Right lobe of liver (tissue), 6 donors: ENCODE data around the gene SNAPC2. TPM values are rescaled to one million over a fixed set of nuclear protein-coding genes. Genes with fewer than 3 reads are reported as not detected.
A peak's percentile ranks its signal among the peaks of the same experiment; 100 is the strongest.

Experiments used
- ATAC-seq, 4 donors: fragments of 200-7000 bp; cut with Tn5 transposase; one replicate each; pipeline ENCODE4 v1.9.1; 2020; ENCODE audit warnings: mild to moderate bottlenecking in 4 of 4, moderate library complexity in 4 of 4
- DNase-seq, 3 donors: peaks; one replicate each; pipeline ENCODE4 v3.0.0-alpha.2; 2020
- H3K27ac ChIP-seq, 3 donors: fragments of 200-600 bp; one replicate each; pipeline ENCODE4 v1.8.0; 2022
- H3K27me3 ChIP-seq, 2 donors: fragments of 200-600 bp; one replicate each; pipeline ENCODE4 v1.8.0; 2022
- H3K36me3 ChIP-seq, 4 donors: fragments of 200-600 bp; sonication (generic) in 1 of 4; one replicate each; pipeline versions ENCODE4 v1.5.1 to v1.8.0; 2017 to 2022; ENCODE audit warnings: control low read depth in 1 of 4
- H3K4me1 ChIP-seq, 4 donors: fragments of 200-600 bp; sonication (generic) in 1 of 4; one replicate each; pipeline versions ENCODE4 v1.5.1 to v1.8.0; 2017 to 2022; ENCODE audit warnings: control low read depth in 1 of 4
- H3K4me3 ChIP-seq, 3 donors: fragments of 200-600 bp; one replicate each; pipeline ENCODE4 v1.8.0; 2022
- H3K9me3 ChIP-seq, 4 donors: fragments of 200-600 bp; sonication (generic) in 1 of 4; one replicate each; pipeline versions ENCODE4 v1.5.1 to v1.8.0; 2017 to 2022; ENCODE audit warnings: control low read depth in 1 of 4
- CTCF ChIP-seq, 4 donors: fragments of 200-600 bp in 3 of 4; fragments of 450-650 bp in 1 of 4; IDR thresholded peaks; one replicate each; pipeline versions ENCODE4 v1.5.1 to v1.8.0; 2016 to 2022; ENCODE audit warnings: antibody characterized with exemption in 4 of 4, mild to moderate bottlenecking in 2 of 4
- POLR2A ChIP-seq: fragments of 450-650 bp; IDR thresholded peaks from one replicate; pipeline ENCODE4 v1.6.1; 2017; ENCODE audit warnings: antibody characterized with exemption, mild to moderate bottlenecking
- WGBS: methylation state at CpG from one replicate; pipeline ENCODE4 v1.1.6; 2018; ENCODE audit warnings: low coverage, low lambda C conversion rate; ENCODE audit not compliant: insufficient coverage; ENCODE audit errors: missing lambda C conversion rate; 5-methylcytosine and 5-hydroxymethylcytosine counted together
- intact Hi-C, 2 donors: fragments of 100-400 bp; cut with DNase I; formaldehyde crosslinking; loops; one replicate each; pipeline versions ENCODE4 v1.11.2 to v1.14.1; 2022
- total RNA-seq, 6 experiments: library from RNA; depleted of rRNA in 2 of 6; stranded (reverse); fragments of >200 nt in 2 of 6; fragmentation: NEBNext Ultra II Directional in 3 of 6; extraction: Animal tissue kit (Norgen Biotek cat#: 25700) in 3 of 6; gene quantifications; one replicate each; pipeline versions ENCODE4 v1.1.0 to v1.2.4, GENCODE V29; 2016 to 2023
- donor health status: DM: no; HTN: yes; CAD: no.
- donor health status: DM: no; HTN: no; CAD: no.
- donor health status: DM: no; HTN: no; CAD: no.
- donor health status: DM: no; HTN: yes; CAD: no.
- donor health status: DM: no; HTN: yes; CAD: no.

SNAPC2 gene
- total RNA-seq, 6 experiments from 2014 or later, result 3.5 to 7.8 (median 5.2) TPM

- intact Hi-C loops, result no loop called here
- 35% methylated on average over 17 of the region's 22 CpGs for WGBS
- TF ChIP-seq POLR2A (no peak), CTCF (IDR thresholded peaks at IDR 0.05) (no peak)
- no peaks in the 10 kb centered on the region for H3K27me3 ChIP-seq
- no peaks in the 10 kb centered on the region for H3K9me3 ChIP-seq
- ATAC-seq (peak; percentile 54 to 82 (median 68)), DNase-seq (no peak)
- peak overlapping the region in 1 of 3 donors; percentile 4 for H3K4me3 ChIP-seq
- H3K36me3 ChIP-seq, result peaks cover 0 to 43% (median 5%) of the 10 kb centered on the region in 4 donors
- H3K27ac ChIP-seq, result peak overlapping the region in 2 of 3 donors; percentile 61 to 66
- H3K4me1 ChIP-seq, result peaks cover 0 to 20% (median 9%) of the 10 kb centered on the region in 4 donors
Measured at GRCh38 chr19:7962644-7963268, 42.6 kb downstream of the SNAPC2 start.

GRCh38 chr19:7963566-7963965, 43.4 kb downstream of the SNAPC2 start:
- TF ChIP-seq POLR2A (no peak), CTCF (IDR thresholded peaks at IDR 0.05) (no peak)
- WGBS, result 86% methylated on average over 9 of the region's 25 CpGs
- no peaks in the 10 kb centered on the region for H3K9me3 ChIP-seq
- DNase-seq (no peak), ATAC-seq (peak in 2 of 4 donors; percentile 8 to 16)
- no peak overlapping the region for H3K27ac ChIP-seq
- H3K27me3 ChIP-seq, result no peaks in the 10 kb centered on the region
- peaks cover 0 to 43% (median 5%) of the 10 kb centered on the region in 4 donors for H3K36me3 ChIP-seq
- H3K4me1 ChIP-seq, result peaks cover 0 to 20% (median 9%) of the 10 kb centered on the region in 4 donors
- intact Hi-C loops, result no loop called here
- H3K4me3 ChIP-seq, result no peak overlapping the region

- Histone ChIP-seq H3K9me3 (no peaks in the 10 kb centered on the region), H3K36me3 (peaks cover 0 to 38% (median 5%) of the 10 kb centered on the region in 4 donors), H3K27me3 (no peaks in the 10 kb centered on the region), H3K27ac (no peak overlapping the region), H3K4me3 (no peak overlapping the region), H3K4me1 (peaks cover 0 to 20% (median 9%) of the 10 kb centered on the region in 4 donors)
- no peak for DNase-seq
- TF ChIP-seq CTCF (IDR thresholded peaks at IDR 0.05) (no peak), POLR2A (no peak)
- intact Hi-C loops, result no loop called here
- WGBS, result 85% methylated on average over 11 of the region's 12 CpGs
- no peak for ATAC-seq
Measured at GRCh38 chr19:7965259-7965841, 45.2 kb downstream of the SNAPC2 start.

- TF ChIP-seq POLR2A, result no peak
- TF ChIP-seq CTCF (IDR thresholded peaks at IDR 0.05), result no peak
- H3K27me3 ChIP-seq, result no peaks in the 10 kb centered on the region
- H3K36me3 ChIP-seq, result peaks cover 0 to 33% (median 5%) of the 10 kb centered on the region in 4 donors
- intact Hi-C loops, result no loop called here
- H3K27ac ChIP-seq, result no peak overlapping the region
- no peak overlapping the region for H3K4me3 ChIP-seq
- WGBS, result 79% methylated on average over 11 of the region's 12 CpGs
- ATAC-seq (no peak), DNase-seq (no peak)
- H3K9me3 ChIP-seq, result no peaks in the 10 kb centered on the region
- H3K4me1 ChIP-seq, result peaks cover 0 to 20% (median 9%) of the 10 kb centered on the region in 4 donors
Measured at GRCh38 chr19:7965921-7966665, 46.0 kb downstream of the SNAPC2 start.
